22Rv1 (cell line): ENCODE data around the gene FILIP1.

Source experiments
- H3K27ac ChIP-seq: fragments of 450-650 bp; 2 replicates; pipeline ENCODE4 v1.5.1; 2017
- ZFX ChIP-seq: fragments of 450-650 bp; IDR thresholded peaks from 2 replicates; pipeline ENCODE4 v1.6.1; 2017; ENCODE audit warnings: antibody characterized with exemption, borderline replicate concordance
- TF ChIP-seq, protein P1 (sequence below): fragments of 450-650 bp; IDR thresholded peaks from 2 replicates; pipeline ENCODE4 v1.5.1; 2017; ENCODE audit warnings: mild to moderate bottlenecking

FILIP1 gene

DNA sequence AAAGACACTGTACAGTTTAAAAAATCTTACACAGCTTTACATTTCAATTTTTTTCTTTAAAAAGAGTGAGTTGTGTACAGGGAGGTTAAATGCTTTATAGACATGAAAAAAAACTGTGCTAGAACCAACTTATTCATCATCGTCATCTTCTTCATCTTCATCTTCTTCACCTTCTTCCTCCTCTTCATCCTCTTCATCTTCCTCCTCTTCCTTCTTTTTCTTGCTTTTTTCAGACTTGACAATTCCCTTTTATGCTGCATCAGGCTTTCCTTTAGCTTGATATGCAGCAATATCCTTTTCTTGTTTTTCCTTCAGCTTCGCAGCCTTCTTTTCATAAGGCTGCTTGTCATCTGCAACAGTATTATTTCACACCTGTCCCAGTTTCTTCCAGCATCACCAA, 174.7 kb downstream of the FILIP1 start:
- H3K27ac ChIP-seq, result no peak overlapping the region
- no peak for TF ChIP-seq ZFX
- TF ChIP-seq, protein P1, sequence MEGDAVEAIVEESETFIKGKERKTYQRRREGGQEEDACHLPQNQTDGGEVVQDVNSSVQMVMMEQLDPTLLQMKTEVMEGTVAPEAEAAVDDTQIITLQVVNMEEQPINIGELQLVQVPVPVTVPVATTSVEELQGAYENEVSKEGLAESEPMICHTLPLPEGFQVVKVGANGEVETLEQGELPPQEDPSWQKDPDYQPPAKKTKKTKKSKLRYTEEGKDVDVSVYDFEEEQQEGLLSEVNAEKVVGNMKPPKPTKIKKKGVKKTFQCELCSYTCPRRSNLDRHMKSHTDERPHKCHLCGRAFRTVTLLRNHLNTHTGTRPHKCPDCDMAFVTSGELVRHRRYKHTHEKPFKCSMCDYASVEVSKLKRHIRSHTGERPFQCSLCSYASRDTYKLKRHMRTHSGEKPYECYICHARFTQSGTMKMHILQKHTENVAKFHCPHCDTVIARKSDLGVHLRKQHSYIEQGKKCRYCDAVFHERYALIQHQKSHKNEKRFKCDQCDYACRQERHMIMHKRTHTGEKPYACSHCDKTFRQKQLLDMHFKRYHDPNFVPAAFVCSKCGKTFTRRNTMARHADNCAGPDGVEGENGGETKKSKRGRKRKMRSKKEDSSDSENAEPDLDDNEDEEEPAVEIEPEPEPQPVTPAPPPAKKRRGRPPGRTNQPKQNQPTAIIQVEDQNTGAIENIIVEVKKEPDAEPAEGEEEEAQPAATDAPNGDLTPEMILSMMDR, result no peak

DNA sequence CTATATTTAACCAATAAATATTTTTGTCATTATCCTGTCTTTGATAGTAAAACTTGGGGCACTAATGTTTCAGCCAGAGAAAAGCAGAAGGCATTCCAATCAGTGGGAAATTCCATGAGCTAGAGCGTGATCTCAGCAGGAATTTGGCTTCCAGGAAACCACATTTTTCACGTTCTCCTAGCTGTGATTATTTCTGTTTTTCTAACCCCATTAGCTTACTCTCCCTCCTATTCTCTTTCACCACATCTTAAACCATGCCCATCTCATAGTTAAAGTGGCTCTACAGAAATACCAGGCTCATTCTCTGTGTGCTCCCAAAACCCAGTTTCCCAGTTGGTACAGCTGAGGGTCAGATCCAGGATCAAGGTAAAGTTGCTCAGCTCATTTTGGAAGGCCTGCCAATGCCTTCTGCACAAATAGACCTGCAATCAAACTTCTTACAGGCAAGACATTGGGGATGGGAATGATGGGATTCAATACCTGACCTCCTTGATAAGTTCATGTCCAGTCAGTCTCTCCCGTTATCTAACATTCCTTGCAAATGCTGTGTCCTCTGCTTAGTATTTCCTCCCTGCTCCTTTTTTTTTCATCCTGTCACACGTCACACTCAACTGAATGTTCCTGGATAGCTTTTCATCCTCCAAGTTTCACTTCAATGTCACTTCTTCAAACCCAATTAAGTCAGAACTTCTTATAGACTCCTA, 175.9 kb downstream of the FILIP1 start:
- TF ChIP-seq ZFX, result no peak
- TF ChIP-seq, protein P1, result no peak
- no peak overlapping the region for H3K27ac ChIP-seq

DNA sequence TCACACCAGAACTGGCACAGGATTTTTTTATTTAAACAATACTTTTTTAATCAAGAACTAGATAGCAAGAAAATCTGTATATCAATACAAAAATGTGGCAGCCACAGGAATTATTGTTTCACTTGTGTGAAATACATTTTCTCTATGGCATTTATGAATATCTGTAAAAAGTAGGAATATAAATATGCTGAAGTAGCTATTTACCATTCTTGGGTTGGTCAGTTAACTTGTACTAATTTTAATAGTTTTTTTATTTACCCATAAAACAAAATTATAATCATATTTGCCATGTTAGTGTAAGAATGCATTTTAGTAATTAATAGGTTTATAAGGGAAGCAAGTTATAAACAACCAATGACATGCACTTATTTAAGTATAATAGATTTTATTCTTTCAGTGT, 177.6 kb downstream of the FILIP1 start:
- no peak overlapping the region for H3K27ac ChIP-seq
- no peak for TF ChIP-seq ZFX
- TF ChIP-seq, protein P1, result no peak

DNA sequence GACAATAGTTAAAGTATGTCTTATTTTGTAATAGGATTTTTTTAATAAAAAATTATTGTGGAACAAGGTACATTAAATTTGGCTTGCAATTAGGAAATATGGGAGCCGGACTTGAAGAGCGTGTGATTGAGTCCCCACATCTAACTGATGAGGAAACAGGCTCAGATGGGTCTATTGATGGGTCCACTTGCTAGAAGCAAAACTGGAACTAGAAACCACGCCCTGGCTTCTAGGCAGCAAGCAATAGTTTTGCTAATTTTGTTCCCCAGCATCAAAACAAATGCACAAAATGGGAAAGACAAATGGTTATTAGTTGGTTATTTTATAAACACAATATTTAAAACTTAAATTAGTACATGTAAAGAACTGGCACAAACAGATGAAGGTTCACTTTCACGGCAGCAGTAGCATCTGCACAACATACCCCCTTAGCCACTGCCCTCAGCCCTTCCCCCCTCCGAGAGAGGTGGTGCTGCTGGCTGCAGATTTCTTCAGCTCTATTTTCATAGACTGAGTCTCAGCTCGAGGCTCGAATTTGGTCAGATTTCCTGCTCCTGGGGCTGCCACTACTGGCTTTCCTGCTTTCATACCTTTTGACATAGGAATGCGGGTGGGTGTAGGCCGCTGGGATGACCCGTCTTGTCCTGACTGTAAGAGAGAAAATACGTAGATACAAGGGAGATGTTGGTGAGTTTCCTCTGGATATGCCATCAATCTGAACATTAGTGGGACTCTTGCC, 185.2 kb downstream of the FILIP1 start:
- H3K27ac ChIP-seq, result no peak overlapping the region
- no peak for TF ChIP-seq ZFX
- TF ChIP-seq, protein P1, result no peak

DNA sequence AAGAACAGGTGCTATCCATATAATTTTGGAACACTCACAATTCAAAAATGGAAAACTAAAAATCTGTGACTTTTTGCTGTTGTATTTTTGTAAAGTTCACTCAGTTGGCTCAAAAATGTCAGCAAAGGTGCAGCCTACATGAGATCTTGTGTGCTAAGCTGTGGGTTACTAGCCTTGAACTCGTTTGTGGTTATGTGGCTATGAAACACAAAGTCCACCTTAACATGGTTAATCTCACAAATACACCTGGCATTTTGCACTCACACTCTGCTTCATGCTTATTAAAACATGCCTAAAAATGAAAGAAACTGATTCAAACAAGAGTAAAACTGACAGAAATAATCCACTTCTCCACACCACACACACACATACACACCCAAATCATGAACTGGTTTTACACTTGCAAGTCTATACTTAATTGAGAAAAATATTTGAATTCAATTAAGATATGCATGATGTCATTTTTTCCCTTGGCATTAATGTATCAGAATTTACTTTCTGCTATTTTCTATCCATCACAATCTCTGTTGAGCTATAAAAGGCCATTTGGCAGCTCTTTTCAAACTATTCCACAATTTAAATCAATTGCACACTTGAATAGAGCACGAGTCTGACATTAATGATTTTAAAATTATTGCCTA, 186.1 kb downstream of the FILIP1 start:
- H3K27ac ChIP-seq, result no peak overlapping the region
- TF ChIP-seq ZFX, result no peak
- TF ChIP-seq, protein P1, result no peak

DNA sequence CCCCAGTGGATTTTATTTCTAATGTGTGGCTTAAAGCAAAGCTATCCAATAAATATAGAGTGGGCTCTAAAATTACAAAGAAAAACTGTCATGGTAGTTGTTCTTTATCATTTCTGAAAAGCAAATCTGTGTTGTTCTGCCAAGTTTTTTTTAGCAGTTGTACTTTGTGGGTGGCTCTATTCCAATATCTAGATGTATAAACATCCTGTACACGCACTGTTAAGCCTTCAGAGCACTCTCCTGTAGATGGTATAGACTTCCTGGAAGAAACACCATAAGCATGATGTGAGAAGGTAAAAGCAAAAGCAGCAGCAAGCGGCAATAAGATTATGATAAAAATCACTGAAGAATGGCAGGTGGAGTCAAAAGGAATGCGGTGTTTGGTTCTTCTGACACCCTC, 187.5 kb downstream of the FILIP1 start:
- H3K27ac ChIP-seq, result no peak overlapping the region
- TF ChIP-seq ZFX, result no peak
- TF ChIP-seq, protein P1, result no peak

DNA sequence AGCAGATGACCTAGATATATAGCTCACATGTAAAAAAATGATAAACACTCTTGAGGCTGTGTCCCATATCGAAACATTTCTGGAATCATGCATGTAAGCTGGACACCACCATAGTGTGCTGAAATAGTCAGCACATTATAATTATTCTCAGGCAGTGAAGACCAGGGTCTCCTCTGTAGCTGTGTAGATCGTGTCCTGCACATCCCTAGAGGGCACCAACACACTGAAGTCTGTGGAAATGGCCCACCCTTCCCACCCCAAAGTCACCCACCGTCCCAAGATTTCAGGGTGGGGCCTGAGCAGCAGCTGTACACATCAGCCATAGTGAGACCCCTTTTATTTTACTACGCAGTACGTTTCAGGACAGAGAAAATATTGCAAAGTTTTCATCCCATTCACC, 188.0 kb downstream of the FILIP1 start:
- no peak overlapping the region for H3K27ac ChIP-seq
- no peak for TF ChIP-seq ZFX
- TF ChIP-seq, protein P1, result no peak
